IPS-18a (cell line): ENCODE data around the gene MAST2.
"Not testable (repeated sequence)": the region's sequence is repeated elsewhere in the genome, so short reads cannot be mapped to it uniquely, and the experiment has no call there.

Experiments
- H3K27ac ChIP-seq: one replicate; pipeline ENCODE4 v1.5.1; 2013; ENCODE audit warnings: low read length
- H3K27me3 ChIP-seq: one replicate; pipeline ENCODE4 v1.6.1; 2013; ENCODE audit warnings: mild to moderate bottlenecking, low read length; ENCODE audit not compliant: control insufficient read depth, insufficient read depth
- H3K36me3 ChIP-seq: one replicate; pipeline ENCODE4 v1.6.1; 2013; ENCODE audit warnings: low read depth, low read length; ENCODE audit not compliant: control insufficient read depth
- H3K4me1 ChIP-seq: one replicate; pipeline ENCODE4 v1.6.1; 2013; ENCODE audit warnings: low read depth, low read length; ENCODE audit not compliant: control insufficient read depth
- H3K4me3 ChIP-seq: one replicate; pipeline ENCODE4 v1.5.1; 2013; ENCODE audit warnings: low read length
- H3K9ac ChIP-seq: one replicate; pipeline ENCODE4 v1.6.1; 2013; ENCODE audit warnings: mild to moderate bottlenecking, low read length, moderate library complexity
- H3K9me3 ChIP-seq: one replicate; pipeline ENCODE4 v1.6.1; 2013; ENCODE audit warnings: low read depth, low read length; ENCODE audit not compliant: control insufficient read depth

Gene MAST2

GRCh38 chr1:45863218-45863617, 59.8 kb downstream of the MAST2 start:
- Histone ChIP-seq H3K27me3 (no peaks in the 10 kb centered on the region), H3K27ac (no peak overlapping the region), H3K4me3 (no peak overlapping the region), H3K36me3 (no peaks in the 10 kb centered on the region), H3K4me1 (peaks cover 5% of the 10 kb centered on the region), H3K9ac (no peak overlapping the region), H3K9me3 (no peaks in the 10 kb centered on the region)

GRCh38 chr1:45864167-45865106, 61.0 kb downstream of the MAST2 start:
- Histone ChIP-seq H3K36me3 (no peaks in the 10 kb centered on the region), H3K27ac (no peak overlapping the region), H3K4me3 (no peak overlapping the region), H3K4me1 (peaks cover 5% of the 10 kb centered on the region), H3K27me3 (no peaks in the 10 kb centered on the region), H3K9ac (no peak overlapping the region), H3K9me3 (no peaks in the 10 kb centered on the region)

- Histone ChIP-seq H3K4me3 (no peak overlapping the region), H3K9me3 (no peaks in the 10 kb centered on the region), H3K4me1 (peaks cover 5% of the 10 kb centered on the region), H3K9ac (no peak overlapping the region), H3K27me3 (no peaks in the 10 kb centered on the region), H3K27ac (no peak overlapping the region), H3K36me3 (no peaks in the 10 kb centered on the region)
These were observed 64.4 kb downstream of the MAST2 start for GRCh38 chr1:45867697-45868348.

- Histone ChIP-seq H3K4me1 (peaks cover 2% of the 10 kb centered on the region), H3K9ac (no peak overlapping the region), H3K9me3 (no peaks in the 10 kb centered on the region), H3K27me3 (no peaks in the 10 kb centered on the region), H3K4me3 (no peak overlapping the region), H3K27ac (no peak overlapping the region), H3K36me3 (no peaks in the 10 kb centered on the region)
These were observed 65.4 kb downstream of the MAST2 start for GRCh38 chr1:45868861-45869260.

GRCh38 chr1:45870500-45870899, 67.1 kb downstream of the MAST2 start:
- H3K27ac ChIP-seq = no peak overlapping the region
- no peak overlapping the region for H3K9ac ChIP-seq
- no peak overlapping the region for H3K4me3 ChIP-seq
- H3K4me1 ChIP-seq = no peaks in the 10 kb centered on the region
- no peaks in the 10 kb centered on the region for H3K36me3 ChIP-seq
- H3K9me3 ChIP-seq = no peaks in the 10 kb centered on the region
- no peaks in the 10 kb centered on the region for H3K27me3 ChIP-seq

GRCh38 chr1:45872173-45872801, 68.9 kb downstream of the MAST2 start:
- not testable (repeated sequence) for H3K9me3 ChIP-seq, H3K4me1 ChIP-seq, H3K27ac ChIP-seq, H3K9ac ChIP-seq, H3K27me3 ChIP-seq, H3K36me3 ChIP-seq, H3K4me3 ChIP-seq

GRCh38 chr1:45876000-45876617, 72.7 kb downstream of the MAST2 start:
- no peak overlapping the region for H3K9ac ChIP-seq
- no peak overlapping the region for H3K4me3 ChIP-seq
- no peak overlapping the region for H3K27ac ChIP-seq
- H3K9me3 ChIP-seq = no peaks in the 10 kb centered on the region
- H3K36me3 ChIP-seq = no peaks in the 10 kb centered on the region
- H3K27me3 ChIP-seq = no peaks in the 10 kb centered on the region
- H3K4me1 ChIP-seq = no peaks in the 10 kb centered on the region

GRCh38 chr1:45877264-45877663, 73.9 kb downstream of the MAST2 start:
- H3K27me3 ChIP-seq = no peaks in the 10 kb centered on the region
- no peak overlapping the region for H3K9ac ChIP-seq
- H3K4me3 ChIP-seq = no peak overlapping the region
- H3K9me3 ChIP-seq = no peaks in the 10 kb centered on the region
- H3K27ac ChIP-seq = no peak overlapping the region
- H3K36me3 ChIP-seq = no peaks in the 10 kb centered on the region
- no peaks in the 10 kb centered on the region for H3K4me1 ChIP-seq

- Histone ChIP-seq H3K36me3 (no peaks in the 10 kb centered on the region), H3K9me3 (no peaks in the 10 kb centered on the region), H3K4me3 (no peak overlapping the region), H3K4me1 (no peaks in the 10 kb centered on the region), H3K9ac (no peak overlapping the region), H3K27ac (no peak overlapping the region), H3K27me3 (no peaks in the 10 kb centered on the region)
These were observed 76.6 kb downstream of the MAST2 start for GRCh38 chr1:45879885-45880598.

- H3K27me3 ChIP-seq = no peaks in the 10 kb centered on the region
- H3K27ac ChIP-seq = no peak overlapping the region
- H3K9ac ChIP-seq = no peak overlapping the region
- H3K36me3 ChIP-seq = no peaks in the 10 kb centered on the region
- no peaks in the 10 kb centered on the region for H3K4me1 ChIP-seq
- no peak overlapping the region for H3K4me3 ChIP-seq
- H3K9me3 ChIP-seq = no peaks in the 10 kb centered on the region
These were observed 77.5 kb downstream of the MAST2 start for GRCh38 chr1:45880930-45881329.

- H3K4me3 ChIP-seq = no peak overlapping the region
- H3K36me3 ChIP-seq = no peaks in the 10 kb centered on the region
- H3K9ac ChIP-seq = no peak overlapping the region
- no peaks in the 10 kb centered on the region for H3K9me3 ChIP-seq
- H3K4me1 ChIP-seq = no peaks in the 10 kb centered on the region
- H3K27ac ChIP-seq = no peak overlapping the region
- no peaks in the 10 kb centered on the region for H3K27me3 ChIP-seq
These were observed 80.2 kb downstream of the MAST2 start for GRCh38 chr1:45883658-45884057.
